Measurements from ENCODE around the gene COL9A3.

The COL9A3 gene

DNA sequence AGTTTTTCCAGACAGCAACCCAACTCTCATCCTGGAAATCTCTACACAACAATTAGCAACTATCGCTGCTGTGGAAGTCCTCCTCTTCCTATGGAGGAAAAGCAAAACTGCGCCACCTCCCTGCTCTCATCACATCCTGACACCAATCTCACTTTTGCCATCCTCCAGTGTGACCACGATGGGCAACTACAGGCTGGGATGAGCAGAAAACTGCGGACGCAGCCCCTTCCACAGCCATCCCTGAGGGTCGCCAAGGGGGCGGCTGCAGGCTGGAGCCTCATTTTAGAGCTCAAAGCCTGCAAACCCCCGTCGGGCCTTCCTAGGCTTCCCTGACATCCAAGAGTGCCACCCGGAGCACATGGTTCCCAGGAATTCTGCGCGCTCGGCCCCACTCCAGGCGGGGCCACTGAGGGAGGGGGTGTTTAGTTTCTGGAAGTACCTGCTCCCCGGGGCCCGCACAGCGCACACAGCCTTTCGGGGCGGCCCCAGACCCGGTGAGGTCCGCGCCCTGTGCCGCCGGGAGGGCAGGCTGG lies 43.6 kb downstream of the COL9A3 start:
- no peaks in the 10 kb centered on the region for H3K27me3 ChIP-seq (ENCODE audit: low read depth, low read length)
- H3K9ac ChIP-seq (ENCODE audit: low read length), result peak overlapping the region; percentile 95
- no peak for TF ChIP-seq EZH2phosphoT487 (IDR thresholded peaks at IDR 0.05; ENCODE audit: low read depth)
- TF ChIP-seq, protein P1, sequence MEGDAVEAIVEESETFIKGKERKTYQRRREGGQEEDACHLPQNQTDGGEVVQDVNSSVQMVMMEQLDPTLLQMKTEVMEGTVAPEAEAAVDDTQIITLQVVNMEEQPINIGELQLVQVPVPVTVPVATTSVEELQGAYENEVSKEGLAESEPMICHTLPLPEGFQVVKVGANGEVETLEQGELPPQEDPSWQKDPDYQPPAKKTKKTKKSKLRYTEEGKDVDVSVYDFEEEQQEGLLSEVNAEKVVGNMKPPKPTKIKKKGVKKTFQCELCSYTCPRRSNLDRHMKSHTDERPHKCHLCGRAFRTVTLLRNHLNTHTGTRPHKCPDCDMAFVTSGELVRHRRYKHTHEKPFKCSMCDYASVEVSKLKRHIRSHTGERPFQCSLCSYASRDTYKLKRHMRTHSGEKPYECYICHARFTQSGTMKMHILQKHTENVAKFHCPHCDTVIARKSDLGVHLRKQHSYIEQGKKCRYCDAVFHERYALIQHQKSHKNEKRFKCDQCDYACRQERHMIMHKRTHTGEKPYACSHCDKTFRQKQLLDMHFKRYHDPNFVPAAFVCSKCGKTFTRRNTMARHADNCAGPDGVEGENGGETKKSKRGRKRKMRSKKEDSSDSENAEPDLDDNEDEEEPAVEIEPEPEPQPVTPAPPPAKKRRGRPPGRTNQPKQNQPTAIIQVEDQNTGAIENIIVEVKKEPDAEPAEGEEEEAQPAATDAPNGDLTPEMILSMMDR (IDR thresholded peaks at IDR 0.05; ENCODE audit: low read depth, low read length), result peak; percentile 36
- H4K20me1 ChIP-seq (ENCODE audit: insufficient read depth, low read length), result no peaks in the 10 kb centered on the region
- peak overlapping the region; percentile 86 for H3K4me2 ChIP-seq (ENCODE audit: low read length)
- H2AFZ ChIP-seq (ENCODE audit: low read depth, low read length), result no peak overlapping the region
- H3K4me1 ChIP-seq (ENCODE audit: low read length), result peaks cover 54% of the 10 kb centered on the region
- H3K4me3 ChIP-seq (ENCODE audit: low read length), result peak overlapping the region; percentile 97
- H3K36me3 ChIP-seq (replicated peaks; ENCODE audit: low read depth, low read length), result peaks cover 47% of the 10 kb centered on the region
- no peaks in the 10 kb centered on the region for H3K9me3 ChIP-seq (ENCODE audit: insufficient read depth, low read length)
- H3K79me2 ChIP-seq (ENCODE audit: low read length), result peaks cover 63% of the 10 kb centered on the region
- H3K27ac ChIP-seq (ENCODE audit: low read length), result peak overlapping the region; percentile 97

DNA sequence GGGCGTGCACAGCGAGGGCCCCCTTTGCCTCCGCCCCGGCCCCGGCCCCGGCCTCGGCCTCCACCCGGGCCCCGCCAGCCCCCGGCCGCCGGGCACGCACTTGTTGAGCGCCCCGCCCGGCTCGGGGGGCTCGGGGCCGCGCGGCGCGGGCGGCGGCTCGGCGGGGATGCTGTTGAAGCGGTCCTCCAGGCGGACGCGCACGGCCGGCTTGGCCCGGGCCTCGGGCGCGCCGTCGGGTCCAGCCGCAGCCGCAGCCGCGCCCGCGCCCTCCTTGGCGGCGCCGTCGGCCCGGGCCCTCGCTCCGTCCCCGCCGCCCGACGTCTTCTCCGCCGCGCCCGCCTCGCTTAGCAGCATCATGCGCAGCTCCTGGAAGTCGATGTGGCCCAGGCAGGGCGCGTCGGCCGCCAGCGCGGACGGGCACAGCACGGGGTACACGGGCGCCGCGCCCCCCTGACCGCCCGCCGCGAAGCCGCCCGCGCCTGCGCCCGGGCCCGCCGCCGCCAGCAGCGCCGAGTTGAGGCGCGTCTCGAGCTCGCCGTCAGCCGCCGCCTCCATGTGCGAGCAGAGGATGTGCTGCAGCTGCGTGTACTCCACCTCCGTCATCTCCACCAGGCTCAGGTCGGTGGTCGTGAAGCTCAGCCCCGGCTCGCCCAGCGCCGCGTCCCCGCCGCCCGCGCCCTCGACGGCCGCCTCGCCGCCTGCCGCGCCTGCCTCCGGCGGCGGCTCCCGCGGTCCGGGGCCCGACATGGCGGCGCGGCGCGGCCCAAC lies 44.3 kb downstream of the COL9A3 start:
- Histone ChIP-seq H4K20me1 (ENCODE audit: insufficient read depth, low read length) (no peaks in the 10 kb centered on the region), H3K27ac (ENCODE audit: low read length) (peak overlapping the region; percentile 97), H3K4me2 (ENCODE audit: low read length) (peak overlapping the region; percentile 86), H2AFZ (ENCODE audit: low read depth, low read length) (no peak overlapping the region), H3K27me3 (ENCODE audit: low read depth, low read length) (no peaks in the 10 kb centered on the region), H3K9me3 (ENCODE audit: insufficient read depth, low read length) (no peaks in the 10 kb centered on the region), H3K36me3 (replicated peaks; ENCODE audit: low read depth, low read length) (peaks cover 42% of the 10 kb centered on the region), H3K79me2 (ENCODE audit: low read length) (peaks cover 56% of the 10 kb centered on the region), H3K4me1 (ENCODE audit: low read length) (peaks cover 49% of the 10 kb centered on the region), H3K9ac (ENCODE audit: low read length) (peak overlapping the region; percentile 95), H3K4me3 (ENCODE audit: low read length) (peak overlapping the region; percentile 97)
- no peak for TF ChIP-seq EZH2phosphoT487 (IDR thresholded peaks at IDR 0.05; ENCODE audit: low read depth)
- TF ChIP-seq, protein P1 (IDR thresholded peaks at IDR 0.05; ENCODE audit: low read depth, low read length), result no peak

DNA sequence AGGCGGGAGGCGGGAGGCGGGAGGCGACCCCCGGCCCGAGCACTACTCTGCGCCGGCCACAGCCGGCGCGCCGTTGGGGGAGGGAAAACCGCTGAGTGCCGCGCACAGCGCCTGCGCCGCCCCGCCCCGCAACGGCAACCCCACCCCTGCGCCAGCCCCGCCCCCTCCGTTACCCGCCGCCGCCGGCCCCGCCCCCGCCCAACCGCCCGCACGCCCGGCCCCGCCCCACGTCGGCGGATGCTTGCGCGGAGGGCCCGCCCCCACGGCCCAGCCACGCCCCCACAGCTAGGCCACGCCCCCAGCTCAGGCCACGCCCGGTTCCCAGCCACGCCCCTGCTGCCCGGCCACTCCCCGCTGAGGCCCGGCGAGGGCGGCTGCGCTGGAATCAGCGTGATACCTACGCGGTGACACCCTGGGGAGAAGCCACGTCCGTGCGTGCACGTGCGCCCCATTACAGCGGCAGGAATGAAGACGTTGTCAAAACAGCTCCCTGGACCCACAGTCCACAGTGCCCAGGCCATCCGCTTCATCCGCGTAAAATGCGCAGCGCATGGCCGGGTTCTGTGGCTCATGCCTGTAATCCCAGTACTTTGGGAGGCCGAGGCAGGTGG lies 45.0 kb downstream of the COL9A3 start, which contains the start of gene TCFL5:
TSS of gene TCFL5 (minus strand) at position 97 of the 611 bp plus-strand sequence. CDS start 152 bp downstream, outside the sequence.
- no peaks in the 10 kb centered on the region for H3K9me3 ChIP-seq (ENCODE audit: insufficient read depth, low read length)
- H3K4me3 ChIP-seq (ENCODE audit: low read length), result peak within 1 kb of the TSS; percentile 97
- peak within 1 kb of the TSS; percentile 95 for H3K9ac ChIP-seq (ENCODE audit: low read length)
- peak within 1 kb of the TSS; percentile 97 for H3K27ac ChIP-seq (ENCODE audit: low read length)
- H3K4me1 ChIP-seq (ENCODE audit: low read length), result peaks cover 42% of the 10 kb centered on the region
- H4K20me1 ChIP-seq (ENCODE audit: insufficient read depth, low read length), result no peaks in the 10 kb centered on the region
- H3K79me2 ChIP-seq (ENCODE audit: low read length), result peaks cover 49% of the 10 kb centered on the region
- no peak within 1 kb of the TSS for H2AFZ ChIP-seq (ENCODE audit: low read depth, low read length)
- H3K4me2 ChIP-seq (ENCODE audit: low read length), result peak within 1 kb of the TSS; percentile 86
- H3K27me3 ChIP-seq (ENCODE audit: low read depth, low read length), result no peaks in the 10 kb centered on the region
- H3K36me3 ChIP-seq (replicated peaks; ENCODE audit: low read depth, low read length), result peaks cover 36% of the 10 kb centered on the region
- TF ChIP-seq, protein P1 (IDR thresholded peaks at IDR 0.05; ENCODE audit: low read depth, low read length), result no peak
- no peak for TF ChIP-seq EZH2phosphoT487 (IDR thresholded peaks at IDR 0.05; ENCODE audit: low read depth)

DNA sequence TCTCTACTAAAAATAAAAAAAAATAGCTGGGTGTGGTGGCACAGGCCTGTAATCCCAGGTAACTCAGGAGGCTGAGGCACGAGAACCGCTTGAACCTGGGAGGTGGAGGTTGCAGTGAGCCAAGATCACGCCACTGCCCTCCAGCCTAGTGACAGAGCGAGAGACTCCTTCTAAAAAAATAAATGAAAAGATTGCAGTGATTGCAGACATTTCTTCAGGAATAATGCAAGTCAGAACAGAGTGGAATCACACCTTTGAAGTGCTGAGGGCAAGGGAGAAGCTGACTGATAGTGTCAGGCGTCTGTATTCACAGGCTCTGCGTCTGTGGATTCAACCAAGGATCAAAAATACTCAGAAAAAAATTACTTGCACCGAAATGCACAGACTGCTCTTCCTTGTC lies 47.4 kb downstream of the COL9A3 start:
- no peak overlapping the region for H2AFZ ChIP-seq (ENCODE audit: low read depth, low read length)
- H3K79me2 ChIP-seq (ENCODE audit: low read length), result peaks cover 25% of the 10 kb centered on the region
- no peak overlapping the region for H3K4me3 ChIP-seq (ENCODE audit: low read length)
- no peaks in the 10 kb centered on the region for H3K27me3 ChIP-seq (ENCODE audit: low read depth, low read length)
- H4K20me1 ChIP-seq (ENCODE audit: insufficient read depth, low read length), result no peaks in the 10 kb centered on the region
- no peaks in the 10 kb centered on the region for H3K9me3 ChIP-seq (ENCODE audit: insufficient read depth, low read length)
- H3K36me3 ChIP-seq (replicated peaks; ENCODE audit: low read depth, low read length), result peaks cover 18% of the 10 kb centered on the region
- H3K4me1 ChIP-seq (ENCODE audit: low read length), result peaks cover 19% of the 10 kb centered on the region
- H3K4me2 ChIP-seq (ENCODE audit: low read length), result no peak overlapping the region
- no peak overlapping the region for H3K27ac ChIP-seq (ENCODE audit: low read length)
- no peak for TF ChIP-seq EZH2phosphoT487 (IDR thresholded peaks at IDR 0.05; ENCODE audit: low read depth)
- TF ChIP-seq, protein P1 (IDR thresholded peaks at IDR 0.05; ENCODE audit: low read depth, low read length), result no peak
- no peak overlapping the region for H3K9ac ChIP-seq (ENCODE audit: low read length)

Data from OCI-LY3 (cell line).